Astrocyte of the spinal cord (primary cell): ENCODE data around the gene COIL.

Source experiments
- DNase-seq: peaks from one replicate; pipeline ENCODE4 v3.0.0; 2011; ENCODE audit warnings: low read depth, low spot score
- H3K4me3 ChIP-seq: 2 replicates; pipeline ENCODE4 v1.5.1; 2011; ENCODE audit warnings: low read depth, mild to moderate bottlenecking, low read length, moderate library complexity
- in situ Hi-C: cut with HindIII; loops from 2 replicates; pipeline ENCODE4 v1.10.0; 2017; ENCODE audit warnings: low sequenced_read_pairs
- TF ChIP-seq, protein P1 (sequence below): IDR thresholded peaks from 2 replicates; pipeline ENCODE4 v1.5.1; 2012; ENCODE audit warnings: low read depth, mild to moderate bottlenecking, low read length, inconsistent platforms

The COIL gene

DNA sequence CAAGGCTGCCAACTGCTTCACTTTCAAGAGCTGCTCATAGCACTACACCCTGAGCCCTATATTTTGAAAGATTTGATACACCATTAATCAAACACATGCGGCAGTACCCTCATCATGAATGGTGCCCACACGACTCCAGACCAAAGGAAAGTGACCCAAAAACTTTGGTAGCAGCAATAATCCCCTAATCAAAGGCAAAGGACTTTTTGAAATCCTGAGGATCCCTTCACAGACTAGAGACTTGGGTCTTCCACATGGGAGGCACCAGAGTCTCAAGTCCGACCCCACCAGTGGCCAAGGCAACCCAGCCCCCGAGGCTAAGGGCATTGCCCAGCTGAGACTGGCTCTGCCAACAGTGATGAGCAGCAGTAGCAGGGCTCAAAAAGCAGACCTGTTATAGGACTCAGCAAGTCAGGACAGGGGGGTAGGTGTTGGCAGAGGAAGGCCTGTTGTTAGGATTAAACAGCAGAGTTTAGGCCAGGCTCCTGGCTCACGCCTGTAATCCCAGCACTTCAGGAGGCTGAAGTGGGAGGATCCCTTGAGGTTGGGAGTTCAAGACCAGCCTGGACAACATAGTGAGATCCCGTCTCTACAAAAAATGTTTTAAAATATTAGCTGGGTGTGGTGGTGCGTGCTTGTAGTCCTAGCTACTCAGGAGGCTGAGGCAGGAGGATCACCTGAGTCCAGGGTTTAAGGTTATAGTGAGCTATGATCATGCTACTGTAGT lies 50.2 kb downstream of the COIL start:
- in situ Hi-C loops: no loop called here
- no peak for DNase-seq
- TF ChIP-seq, protein P1, sequence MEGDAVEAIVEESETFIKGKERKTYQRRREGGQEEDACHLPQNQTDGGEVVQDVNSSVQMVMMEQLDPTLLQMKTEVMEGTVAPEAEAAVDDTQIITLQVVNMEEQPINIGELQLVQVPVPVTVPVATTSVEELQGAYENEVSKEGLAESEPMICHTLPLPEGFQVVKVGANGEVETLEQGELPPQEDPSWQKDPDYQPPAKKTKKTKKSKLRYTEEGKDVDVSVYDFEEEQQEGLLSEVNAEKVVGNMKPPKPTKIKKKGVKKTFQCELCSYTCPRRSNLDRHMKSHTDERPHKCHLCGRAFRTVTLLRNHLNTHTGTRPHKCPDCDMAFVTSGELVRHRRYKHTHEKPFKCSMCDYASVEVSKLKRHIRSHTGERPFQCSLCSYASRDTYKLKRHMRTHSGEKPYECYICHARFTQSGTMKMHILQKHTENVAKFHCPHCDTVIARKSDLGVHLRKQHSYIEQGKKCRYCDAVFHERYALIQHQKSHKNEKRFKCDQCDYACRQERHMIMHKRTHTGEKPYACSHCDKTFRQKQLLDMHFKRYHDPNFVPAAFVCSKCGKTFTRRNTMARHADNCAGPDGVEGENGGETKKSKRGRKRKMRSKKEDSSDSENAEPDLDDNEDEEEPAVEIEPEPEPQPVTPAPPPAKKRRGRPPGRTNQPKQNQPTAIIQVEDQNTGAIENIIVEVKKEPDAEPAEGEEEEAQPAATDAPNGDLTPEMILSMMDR: no peak
- no peak overlapping the region for H3K4me3 ChIP-seq

DNA sequence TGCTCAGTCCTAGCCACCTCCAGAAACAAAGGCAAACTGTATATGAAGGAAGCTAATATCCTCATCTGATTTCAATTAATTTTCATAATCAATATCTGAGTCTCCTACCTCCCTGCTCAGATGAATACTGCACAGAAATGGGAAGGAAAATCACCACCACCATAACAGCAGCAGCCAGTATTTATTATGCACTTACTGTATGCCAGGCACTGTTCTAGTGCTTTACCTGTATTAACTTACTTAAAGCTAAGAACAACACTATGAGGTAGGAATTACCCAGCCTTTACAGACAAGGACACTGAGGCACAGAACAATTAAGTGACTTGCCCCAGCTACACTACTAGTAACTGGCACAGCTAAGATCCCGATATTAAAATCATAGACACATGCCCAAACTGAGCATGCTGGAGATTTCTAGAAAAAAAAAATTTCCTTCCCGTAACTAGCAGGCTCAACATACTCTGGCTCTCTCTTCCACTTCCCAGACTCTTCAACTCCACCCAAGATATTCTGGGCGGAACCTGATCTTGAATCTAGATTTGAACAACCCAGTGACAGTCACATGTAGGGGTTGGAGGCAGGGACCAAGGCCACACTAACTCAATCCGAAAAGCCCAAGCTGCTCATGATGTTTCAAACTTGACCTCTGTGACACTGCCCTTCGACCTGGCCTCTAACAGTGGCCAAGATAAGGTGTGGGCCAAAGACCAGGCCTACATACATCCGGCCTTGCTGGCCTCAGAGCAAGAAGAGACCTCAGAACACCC lies 50.9 kb downstream of the COIL start:
- DNase-seq: no peak
- TF ChIP-seq, protein P1: no peak
- no peak overlapping the region for H3K4me3 ChIP-seq
- in situ Hi-C loops: no loop called here

- TF ChIP-seq, protein P1: no peak
- DNase-seq: no peak
- H3K4me3 ChIP-seq: no peak overlapping the region
- in situ Hi-C loops: no loop called here
Observed at GRCh38 chr17:56908001-56908542, 52.8 kb downstream of the COIL start.

- TF ChIP-seq, protein P1: no peak
- in situ Hi-C loops: no loop called here
- H3K4me3 ChIP-seq: no peak overlapping the region
- DNase-seq: no peak
Observed at GRCh38 chr17:56903560-56903959, 57.3 kb downstream of the COIL start.

GRCh38 chr17:56902348-56902747 lies 58.5 kb downstream of the COIL start:
- TF ChIP-seq, protein P1: no peak
- DNase-seq: peak; percentile 38
- in situ Hi-C loops: no loop called here
- no peak overlapping the region for H3K4me3 ChIP-seq

DNA sequence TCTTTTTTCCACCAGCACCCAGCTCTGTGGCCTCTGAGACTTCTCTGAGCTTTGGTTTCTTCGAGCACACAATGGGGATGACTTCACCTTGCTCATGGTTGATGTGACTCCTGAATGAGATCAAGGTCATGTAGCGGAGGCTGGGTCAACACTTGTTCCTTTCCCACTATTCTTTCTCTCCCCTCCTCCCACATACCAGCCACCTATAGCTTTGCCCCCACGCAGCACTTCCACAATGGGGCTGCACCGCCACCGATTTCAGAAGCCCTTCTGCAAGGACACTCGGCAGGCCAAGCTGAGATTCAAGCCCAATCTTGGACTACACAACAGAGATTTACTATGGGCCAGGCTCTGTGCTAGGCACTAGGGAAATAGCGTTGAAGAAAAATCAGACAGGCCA lies 61.4 kb downstream of the COIL start:
- TF ChIP-seq, protein P1: no peak
- in situ Hi-C loops: no loop called here
- H3K4me3 ChIP-seq: no peak overlapping the region
- DNase-seq: no peak
